ENCODE results near the gene NEK5. TPM values are rescaled to one million over a fixed set of nuclear protein-coding genes. Genes with fewer than 3 reads are reported as not detected.
A peak's percentile ranks its signal among the peaks of the same experiment; 100 is the strongest.

Gene NEK5
- total RNA-seq, 1 donor from 2014 or later, result 0.50 TPM

- H3K4me3 Mint-ChIP-seq (ENCODE audit: unreplicated experiment), result no peak overlapping the region
Observed at GRCh38 chr13:52130641-52131040, 1.8 kb upstream of the NEK5 start.

GRCh38 chr13:52127783-52128702 is 830 bp downstream of the NEK5 start:
- Mint-ChIP-seq H3K4me3 (ENCODE audit: unreplicated experiment) (peak overlapping the region; percentile 86), H3K4me1 (ENCODE audit: low read depth, unreplicated experiment) (peaks cover 3% of the 10 kb centered on the region), H3K36me3 (ENCODE audit: low read depth, unreplicated experiment) (peaks cover 15% of the 10 kb centered on the region), H3K9me3 (ENCODE audit: unreplicated experiment) (peaks cover 6% of the 10 kb centered on the region), H3K27ac (ENCODE audit: unreplicated experiment) (no peak overlapping the region), H3K27me3 (ENCODE audit: low read depth, unreplicated experiment) (no peaks in the 10 kb centered on the region)
- Histone ChIP-seq H3K4me2 (ENCODE audit: low read length) (peak overlapping the region; percentile 99), H4K20me1 (ENCODE audit: insufficient read depth, low read length) (no peaks in the 10 kb centered on the region), H3K4me1 (ENCODE audit: insufficient read depth, low read length) (peaks cover 12% of the 10 kb centered on the region), H3K9ac (ENCODE audit: low read length) (peak overlapping the region; percentile 43), H3K9me3 (ENCODE audit: insufficient read depth, low read depth, low read length) (no peaks in the 10 kb centered on the region), H3K79me2 (ENCODE audit: insufficient read depth, low read length) (no peaks in the 10 kb centered on the region), H2AFZ (ENCODE audit: low read depth, low read length) (peak overlapping the region; percentile 78), H3K36me3 (ENCODE audit: insufficient read depth, low read length) (peaks cover 15% of the 10 kb centered on the region), H3K27me3 (ENCODE audit: insufficient read depth, low read length) (no peaks in the 10 kb centered on the region), H3K27ac (ENCODE audit: low read depth, low read length) (no peak overlapping the region), H3K4me3 (ENCODE audit: insufficient read depth, low read depth, low read length) (peak overlapping the region; percentile 57)
- FAIRE-seq (peak; percentile 81), DNase-seq (ENCODE audit: low read depth) (peak; percentile 62)
- TF ChIP-seq EZH2 (IDR thresholded peaks at IDR 0.05; ENCODE audit: insufficient read depth, low read length), result no peak
- TF ChIP-seq, protein P1, sequence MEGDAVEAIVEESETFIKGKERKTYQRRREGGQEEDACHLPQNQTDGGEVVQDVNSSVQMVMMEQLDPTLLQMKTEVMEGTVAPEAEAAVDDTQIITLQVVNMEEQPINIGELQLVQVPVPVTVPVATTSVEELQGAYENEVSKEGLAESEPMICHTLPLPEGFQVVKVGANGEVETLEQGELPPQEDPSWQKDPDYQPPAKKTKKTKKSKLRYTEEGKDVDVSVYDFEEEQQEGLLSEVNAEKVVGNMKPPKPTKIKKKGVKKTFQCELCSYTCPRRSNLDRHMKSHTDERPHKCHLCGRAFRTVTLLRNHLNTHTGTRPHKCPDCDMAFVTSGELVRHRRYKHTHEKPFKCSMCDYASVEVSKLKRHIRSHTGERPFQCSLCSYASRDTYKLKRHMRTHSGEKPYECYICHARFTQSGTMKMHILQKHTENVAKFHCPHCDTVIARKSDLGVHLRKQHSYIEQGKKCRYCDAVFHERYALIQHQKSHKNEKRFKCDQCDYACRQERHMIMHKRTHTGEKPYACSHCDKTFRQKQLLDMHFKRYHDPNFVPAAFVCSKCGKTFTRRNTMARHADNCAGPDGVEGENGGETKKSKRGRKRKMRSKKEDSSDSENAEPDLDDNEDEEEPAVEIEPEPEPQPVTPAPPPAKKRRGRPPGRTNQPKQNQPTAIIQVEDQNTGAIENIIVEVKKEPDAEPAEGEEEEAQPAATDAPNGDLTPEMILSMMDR (IDR thresholded peaks at IDR 0.05; ENCODE audit: insufficient read depth, low read depth, low read length), result peak; percentile 94

More at GRCh38 chr13:52130641-52131040, 1.8 kb upstream of the NEK5 start:
- Mint-ChIP-seq H3K27me3 (ENCODE audit: low read depth, unreplicated experiment) (no peaks in the 10 kb centered on the region), H3K4me1 (ENCODE audit: low read depth, unreplicated experiment) (peaks cover 3% of the 10 kb centered on the region), H3K27ac (ENCODE audit: unreplicated experiment) (no peak overlapping the region), H3K9me3 (ENCODE audit: unreplicated experiment) (peaks cover 6% of the 10 kb centered on the region), H3K36me3 (ENCODE audit: low read depth, unreplicated experiment) (peaks cover 16% of the 10 kb centered on the region)
- no peak for TF ChIP-seq EZH2 (IDR thresholded peaks at IDR 0.05; ENCODE audit: insufficient read depth, low read length)
- TF ChIP-seq, protein P1 (IDR thresholded peaks at IDR 0.05; ENCODE audit: insufficient read depth, low read depth, low read length), result no peak
- no peaks in the 10 kb centered on the region for H4K20me1 ChIP-seq (ENCODE audit: insufficient read depth, low read length)
- no peak overlapping the region for H3K27ac ChIP-seq (ENCODE audit: low read depth, low read length)
- no peaks in the 10 kb centered on the region for H3K9me3 ChIP-seq (ENCODE audit: insufficient read depth, low read depth, low read length)
- no peak overlapping the region for H2AFZ ChIP-seq (ENCODE audit: low read depth, low read length)
- no peak overlapping the region for H3K4me2 ChIP-seq (ENCODE audit: low read length)
- no peaks in the 10 kb centered on the region for H3K27me3 ChIP-seq (ENCODE audit: insufficient read depth, low read length)
- DNase-seq (ENCODE audit: low read depth), result no peak
- peaks cover 12% of the 10 kb centered on the region for H3K4me1 ChIP-seq (ENCODE audit: insufficient read depth, low read length)
- no peak for FAIRE-seq
- peaks cover 15% of the 10 kb centered on the region for H3K36me3 ChIP-seq (ENCODE audit: insufficient read depth, low read length)
- H3K79me2 ChIP-seq (ENCODE audit: insufficient read depth, low read length), result no peaks in the 10 kb centered on the region
- H3K4me3 ChIP-seq (ENCODE audit: insufficient read depth, low read depth, low read length), result no peak overlapping the region
- H3K9ac ChIP-seq (ENCODE audit: low read length), result no peak overlapping the region

GRCh38 chr13:52127378-52127777 is 1.5 kb downstream of the NEK5 start:
- Mint-ChIP-seq H3K27ac (ENCODE audit: unreplicated experiment) (no peak overlapping the region), H3K4me3 (ENCODE audit: unreplicated experiment) (no peak overlapping the region), H3K36me3 (ENCODE audit: low read depth, unreplicated experiment) (peaks cover 14% of the 10 kb centered on the region), H3K27me3 (ENCODE audit: low read depth, unreplicated experiment) (no peaks in the 10 kb centered on the region), H3K9me3 (ENCODE audit: unreplicated experiment) (peaks cover 6% of the 10 kb centered on the region), H3K4me1 (ENCODE audit: low read depth, unreplicated experiment) (peaks cover 3% of the 10 kb centered on the region)
- no peak overlapping the region for H3K9ac ChIP-seq (ENCODE audit: low read length)
- peak overlapping the region; percentile 99 for H3K4me2 ChIP-seq (ENCODE audit: low read length)
- H3K36me3 ChIP-seq (ENCODE audit: insufficient read depth, low read length), result peaks cover 10% of the 10 kb centered on the region
- no peaks in the 10 kb centered on the region for H3K9me3 ChIP-seq (ENCODE audit: insufficient read depth, low read depth, low read length)
- H2AFZ ChIP-seq (ENCODE audit: low read depth, low read length), result no peak overlapping the region
- H3K4me1 ChIP-seq (ENCODE audit: insufficient read depth, low read length), result peaks cover 12% of the 10 kb centered on the region
- no peaks in the 10 kb centered on the region for H3K79me2 ChIP-seq (ENCODE audit: insufficient read depth, low read length)
- H3K27ac ChIP-seq (ENCODE audit: low read depth, low read length), result no peak overlapping the region
- no peaks in the 10 kb centered on the region for H3K27me3 ChIP-seq (ENCODE audit: insufficient read depth, low read length)
- no peaks in the 10 kb centered on the region for H4K20me1 ChIP-seq (ENCODE audit: insufficient read depth, low read length)
- no peak for FAIRE-seq
- DNase-seq (ENCODE audit: low read depth), result peak; percentile 93
- H3K4me3 ChIP-seq (ENCODE audit: insufficient read depth, low read depth, low read length), result no peak overlapping the region
- TF ChIP-seq, protein P1 (IDR thresholded peaks at IDR 0.05; ENCODE audit: insufficient read depth, low read depth, low read length), result no peak
- TF ChIP-seq EZH2 (IDR thresholded peaks at IDR 0.05; ENCODE audit: insufficient read depth, low read length), result no peak

All from astrocyte (in vitro differentiated cells and primary cell).